ENCODE measurements around the gene CAND1. TPM values are rescaled to one million over a fixed set of nuclear protein-coding genes. Genes with fewer than 3 reads are reported as not detected.
"Not testable (repeated sequence)": the region's sequence is repeated elsewhere in the genome, so short reads cannot be mapped to it uniquely, and the experiment has no call there.

CAND1 gene
- total RNA-seq, 2 donors from 2014 or later, result 48.7 to 53.0 TPM

GRCh38 chr12:67326637-67327036 is 57.5 kb downstream of the CAND1 start:
- intact Hi-C loops (cut with DNase I), result no loop called here
- no peak for ATAC-seq
- no peak for DNase-seq

- DNase-seq (no peak), ATAC-seq (no peak)
Measured at GRCh38 chr12:67327466-67327865, 58.3 kb downstream of the CAND1 start.

GRCh38 chr12:67331123-67331522 is 62.0 kb downstream of the CAND1 start:
- ATAC-seq (no peak), DNase-seq (no peak)
- intact Hi-C loops (cut with DNase I), result no loop called here

More at GRCh38 chr12:67327466-67327865, 58.3 kb downstream of the CAND1 start:
- intact Hi-C loops (cut with DNase I), result no loop called here

- DNase-seq, result no peak
- intact Hi-C loops (cut with DNase I), result no loop called here
- ATAC-seq, result no peak
Measured at GRCh38 chr12:67331828-67332227, 62.7 kb downstream of the CAND1 start.

GRCh38 chr12:67333649-67334048 is 64.5 kb downstream of the CAND1 start:
- no peak for DNase-seq
- intact Hi-C loops (cut with DNase I), result no loop called here
- no peak for ATAC-seq

GRCh38 chr12:67338426-67338825 is 69.3 kb downstream of the CAND1 start:
- intact Hi-C loops (cut with DNase I), result no loop called here
- DNase-seq, result no peak
- no peak for ATAC-seq

GRCh38 chr12:67339530-67339929 is 70.4 kb downstream of the CAND1 start:
- DNase-seq (no peak), ATAC-seq (no peak)
- intact Hi-C loops (cut with DNase I), result no loop called here

- DNase-seq; ATAC-seq; intact Hi-C loops (cut with DNase I): not testable (repeated sequence)
Measured at GRCh38 chr12:67341086-67341485, 71.9 kb downstream of the CAND1 start.

GRCh38 chr12:67344979-67345710 is 76.0 kb downstream of the CAND1 start:
- intact Hi-C loops (cut with DNase I), result no loop called here
- DNase-seq (no peak), ATAC-seq (no peak)

- intact Hi-C loops (cut with DNase I), result no loop called here
- ATAC-seq (no peak), DNase-seq (no peak)
Measured at GRCh38 chr12:67348683-67349082, 79.5 kb downstream of the CAND1 start.

- intact Hi-C loops (cut with DNase I), result loop anchor here in 1 of 2 donors (10.0 kb wide), 1 partner anchor 92 kb away; no protein-coding TSS in a partner anchor
- DNase-seq, result no peak
- ATAC-seq, result no peak
Measured at GRCh38 chr12:67352682-67353081, 83.5 kb downstream of the CAND1 start.

- DNase-seq, result no peak
- ATAC-seq, result peak; percentile 16 to 52
- intact Hi-C loops (cut with DNase I), result loop anchor here in 1 of 2 donors (10.0 kb wide), 1 partner anchor 90 kb away; no protein-coding TSS in a partner anchor
Measured at GRCh38 chr12:67354322-67354721, 85.2 kb downstream of the CAND1 start.

GRCh38 chr12:67354966-67355365 is 85.8 kb downstream of the CAND1 start:
- intact Hi-C loops (cut with DNase I), result loop anchor here in 1 of 2 donors (5.0 to 10.0 kb wide), 3 partner anchors 62 to 587 kb away; no protein-coding TSS in a partner anchor
- DNase-seq (no peak), ATAC-seq (peak in 1 of 2 donors; percentile 29)

- ATAC-seq (peak; percentile 65 to 81), DNase-seq (no peak)
- intact Hi-C loops (cut with DNase I), result loop anchor here in 1 of 2 donors (5.0 to 10.0 kb wide), 3 partner anchors 62 to 587 kb away; no protein-coding TSS in a partner anchor
Measured at GRCh38 chr12:67355428-67356379, 86.5 kb downstream of the CAND1 start.

- intact Hi-C loops (cut with DNase I), result loop anchor here in 1 of 2 donors (5.0 to 10.0 kb wide), 3 partner anchors 61 to 586 kb away; no protein-coding TSS in a partner anchor
- ATAC-seq (peak in 1 of 2 donors; percentile 5), DNase-seq (no peak)
Measured at GRCh38 chr12:67356380-67356774, 87.2 kb downstream of the CAND1 start.

- ATAC-seq (no peak), DNase-seq (no peak)
- intact Hi-C loops (cut with DNase I), result loop anchor here in 1 of 2 donors (5.0 to 10.0 kb wide), 3 partner anchors 60 to 585 kb away; no protein-coding TSS in a partner anchor
Measured at GRCh38 chr12:67357376-67358125, 88.4 kb downstream of the CAND1 start.

GRCh38 chr12:67358781-67359338 is 89.7 kb downstream of the CAND1 start:
- no peak for DNase-seq
- intact Hi-C loops (cut with DNase I), result loop anchor here in 1 of 2 donors (5.0 to 10.0 kb wide), 3 partner anchors 58 to 583 kb away; no protein-coding TSS in a partner anchor
- peak in 1 of 2 donors; percentile 75 for ATAC-seq

GRCh38 chr12:67362526-67362925 is 93.4 kb downstream of the CAND1 start:
- DNase-seq, result no peak
- intact Hi-C loops (cut with DNase I), result no loop called here
- no peak for ATAC-seq

Data from left cardiac atrium (tissue), 4 donors.